Vagina (tissue), 2 donors: ENCODE data around the gene MTMR3. TPM values are rescaled to one million over a fixed set of nuclear protein-coding genes. Genes with fewer than 3 reads are reported as not detected.

Experiments used
- DNase-seq, 2 donors: peaks; one replicate each; pipeline ENCODE4 v3.0.0-alpha.2; 2017; ENCODE audit errors: extremely low spot score in 2 of 2
- H3K27ac ChIP-seq: fragments of 200-600 bp; sonication (generic); one replicate; pipeline ENCODE4 v1.5.1; 2019
- H3K27me3 ChIP-seq: fragments of 200-600 bp; sonication (generic); one replicate; pipeline ENCODE4 v1.5.1; 2019
- H3K36me3 ChIP-seq, 2 donors: fragments of 200-600 bp; sonication (generic); one replicate each; pipeline ENCODE4 v1.5.1; 2017 to 2019
- H3K4me1 ChIP-seq: fragments of 200-600 bp; sonication (generic); one replicate; pipeline ENCODE4 v1.5.1; 2019
- H3K4me3 ChIP-seq, 2 donors: fragments of 200-600 bp; sonication (generic); 1 replicate in 1 of 2; 2 replicates in 1 of 2; pipeline ENCODE4 v1.5.1; 2016 to 2019
- H3K9me3 ChIP-seq: fragments of 200-600 bp; sonication (generic); one replicate; pipeline ENCODE4 v1.5.1; 2019
- CTCF ChIP-seq, 3 experiments: fragments of 450-650 bp in 2 of 3; fragments of 200-600 bp in 1 of 3; sonication (generic) in 1 of 3; IDR thresholded peaks; one replicate each; pipeline ENCODE4 v1.5.1; 2017 to 2019; ENCODE audit warnings: antibody characterized with exemption in 3 of 3, mild to moderate bottlenecking in 2 of 3, moderate library complexity in 2 of 3
- POLR2A ChIP-seq, 2 donors: fragments of 450-650 bp; IDR thresholded peaks; one replicate each; pipeline ENCODE4 v1.6.1; 2017; ENCODE audit warnings: antibody characterized with exemption in 2 of 2, mild to moderate bottlenecking in 2 of 2, moderate library complexity in 2 of 2
- POLR2AphosphoS5 ChIP-seq, 2 donors: sonication (generic); formaldehyde crosslinking; IDR thresholded peaks; one replicate each; pipeline ENCODE4 v1.9.0; 2017; ENCODE audit warnings: antibody characterized with exemption in 2 of 2, mild to moderate bottlenecking in 2 of 2, low read depth in 1 of 2; ENCODE audit not compliant: insufficient read depth in 1 of 2
- intact Hi-C: fragments of 100-400 bp; cut with DNase I; formaldehyde crosslinking; loops from one replicate; pipeline ENCODE4 v1.15.1; 2023
- total RNA-seq: library from RNA; depleted of rRNA; stranded (reverse); fragments of >200 nt; gene quantifications from one replicate; pipeline ENCODE4 v1.2.3, GENCODE V29; 2016

MTMR3 gene
- total RNA-seq, 1 donor from 2014 or later = 66.8 TPM

- H3K4me3 ChIP-seq = no peak overlapping the region
- H3K27ac ChIP-seq = no peak overlapping the region
- no peaks in the 10 kb centered on the region for H3K36me3 ChIP-seq
- DNase-seq = no peak
- no peaks in the 10 kb centered on the region for H3K27me3 ChIP-seq
- intact Hi-C loops = no loop called here
- no peaks in the 10 kb centered on the region for H3K4me1 ChIP-seq
- TF ChIP-seq POLR2A (IDR thresholded peaks at IDR 0.05) (no peak), POLR2AphosphoS5 (IDR thresholded peaks at IDR 0.05; ENCODE audit: insufficient read depth in 1 of 2, low read depth in 1 of 2) (no peak), CTCF (IDR thresholded peaks at IDR 0.05) (no peak)
- H3K9me3 ChIP-seq = no peaks in the 10 kb centered on the region
Measured at GRCh38 chr22:29870574-29870973, 12.4 kb upstream of the MTMR3 start.

GRCh38 chr22:29871684-29872083 is 11.3 kb upstream of the MTMR3 start:
- H3K27me3 ChIP-seq = no peaks in the 10 kb centered on the region
- H3K4me1 ChIP-seq = no peaks in the 10 kb centered on the region
- intact Hi-C loops = no loop called here
- no peaks in the 10 kb centered on the region for H3K9me3 ChIP-seq
- TF ChIP-seq POLR2A (IDR thresholded peaks at IDR 0.05) (no peak), CTCF (IDR thresholded peaks at IDR 0.05) (no peak), POLR2AphosphoS5 (IDR thresholded peaks at IDR 0.05; ENCODE audit: insufficient read depth in 1 of 2, low read depth in 1 of 2) (no peak)
- no peak overlapping the region for H3K27ac ChIP-seq
- H3K36me3 ChIP-seq = no peaks in the 10 kb centered on the region
- DNase-seq = no peak
- H3K4me3 ChIP-seq = no peak overlapping the region

- TF ChIP-seq POLR2A (IDR thresholded peaks at IDR 0.05) = no peak
- TF ChIP-seq POLR2AphosphoS5 (IDR thresholded peaks at IDR 0.05; ENCODE audit: insufficient read depth in 1 of 2, low read depth in 1 of 2) = no peak
- no peak for TF ChIP-seq CTCF (IDR thresholded peaks at IDR 0.05)
- Histone ChIP-seq H3K4me1 (no peaks in the 10 kb centered on the region), H3K27me3 (no peaks in the 10 kb centered on the region), H3K4me3 (no peak overlapping the region), H3K27ac (no peak overlapping the region), H3K36me3 (no peaks in the 10 kb centered on the region), H3K9me3 (no peaks in the 10 kb centered on the region)
- no peak for DNase-seq
- intact Hi-C loops = no loop called here
Measured at GRCh38 chr22:29872144-29872893, 10.7 kb upstream of the MTMR3 start.

- H3K4me3 ChIP-seq = no peak overlapping the region
- intact Hi-C loops = no loop called here
- no peaks in the 10 kb centered on the region for H3K27me3 ChIP-seq
- TF ChIP-seq POLR2A (IDR thresholded peaks at IDR 0.05) (no peak), POLR2AphosphoS5 (IDR thresholded peaks at IDR 0.05; ENCODE audit: insufficient read depth in 1 of 2, low read depth in 1 of 2) (no peak), CTCF (IDR thresholded peaks at IDR 0.05) (no peak)
- no peak for DNase-seq
- H3K9me3 ChIP-seq = no peaks in the 10 kb centered on the region
- H3K36me3 ChIP-seq = no peaks in the 10 kb centered on the region
- no peak overlapping the region for H3K27ac ChIP-seq
- H3K4me1 ChIP-seq = no peaks in the 10 kb centered on the region
Measured at GRCh38 chr22:29872989-29873388, 10.0 kb upstream of the MTMR3 start.

GRCh38 chr22:29873943-29874342 is 9.0 kb upstream of the MTMR3 start:
- no peak overlapping the region for H3K4me3 ChIP-seq
- H3K36me3 ChIP-seq = no peaks in the 10 kb centered on the region
- no peaks in the 10 kb centered on the region for H3K9me3 ChIP-seq
- no peak for TF ChIP-seq CTCF (IDR thresholded peaks at IDR 0.05)
- TF ChIP-seq POLR2AphosphoS5 (IDR thresholded peaks at IDR 0.05; ENCODE audit: insufficient read depth in 1 of 2, low read depth in 1 of 2) = no peak
- TF ChIP-seq POLR2A (IDR thresholded peaks at IDR 0.05) = no peak
- no peaks in the 10 kb centered on the region for H3K27me3 ChIP-seq
- intact Hi-C loops = no loop called here
- no peaks in the 10 kb centered on the region for H3K4me1 ChIP-seq
- H3K27ac ChIP-seq = no peak overlapping the region
- DNase-seq = no peak
